ENCODE measurements around the gene EPHA8. TPM values are rescaled to one million over a fixed set of nuclear protein-coding genes. Genes with fewer than 3 reads are reported as not detected.

Gene EPHA8
- total RNA-seq, 2 donors from 2014 or later: 0.05 to 4.1 TPM

- no peaks in the 10 kb centered on the region for H3K36me3 ChIP-seq
- no peak overlapping the region for H3K4me3 ChIP-seq
- no peak for TF ChIP-seq CTCF (IDR thresholded peaks at IDR 0.05)
- TF ChIP-seq POLR2A (IDR thresholded peaks at IDR 0.05): no peak
- TF ChIP-seq POLR2AphosphoS5 (IDR thresholded peaks at IDR 0.05): no peak
- no peaks in the 10 kb centered on the region for H3K4me1 ChIP-seq (replicated peaks)
- DNase-seq (ENCODE audit: low spot score): no peak
- H3K27ac ChIP-seq: no peak overlapping the region
- H3K9me3 ChIP-seq: no peaks in the 10 kb centered on the region
- peaks cover 3% of the 10 kb centered on the region for H3K27me3 ChIP-seq (replicated peaks; ENCODE audit: insufficient read depth)
- intact Hi-C loops (cut with DNase I): no loop called here
- 28% methylated on average over 13 of the region's 13 CpGs for WGBS
These were observed 18.1 kb upstream of the EPHA8 start for GRCh38 chr1:22545141-22545540.

- Histone ChIP-seq H3K4me3 (no peak overlapping the region), H3K27me3 (replicated peaks; ENCODE audit: insufficient read depth) (peaks cover 3% of the 10 kb centered on the region)
These were observed 16.0 kb upstream of the EPHA8 start for GRCh38 chr1:22547186-22547817.

GRCh38 chr1:22547818-22548462 lies 15.3 kb upstream of the EPHA8 start:
- H3K4me1 ChIP-seq (replicated peaks): no peaks in the 10 kb centered on the region
- H3K27ac ChIP-seq: no peak overlapping the region
- WGBS: 14% methylated on average over 12 of the region's 12 CpGs
- no peak for DNase-seq (ENCODE audit: low spot score)
- H3K27me3 ChIP-seq (replicated peaks; ENCODE audit: insufficient read depth): peaks cover 3% of the 10 kb centered on the region
- H3K4me3 ChIP-seq: no peak overlapping the region
- intact Hi-C loops (cut with DNase I): no loop called here
- no peak for TF ChIP-seq POLR2AphosphoS5 (IDR thresholded peaks at IDR 0.05)
- TF ChIP-seq CTCF (IDR thresholded peaks at IDR 0.05): no peak
- no peak for TF ChIP-seq POLR2A (IDR thresholded peaks at IDR 0.05)
- H3K36me3 ChIP-seq: no peaks in the 10 kb centered on the region
- no peaks in the 10 kb centered on the region for H3K9me3 ChIP-seq

More at GRCh38 chr1:22547186-22547817, 16.0 kb upstream of the EPHA8 start:
- no peaks in the 10 kb centered on the region for H3K9me3 ChIP-seq
- no peak overlapping the region for H3K27ac ChIP-seq
- intact Hi-C loops (cut with DNase I): no loop called here
- no peak for DNase-seq (ENCODE audit: low spot score)
- 81% methylated on average over 6 of the region's 6 CpGs for WGBS
- TF ChIP-seq POLR2AphosphoS5 (IDR thresholded peaks at IDR 0.05) (no peak), POLR2A (IDR thresholded peaks at IDR 0.05) (no peak), CTCF (IDR thresholded peaks at IDR 0.05) (no peak)
- H3K4me1 ChIP-seq (replicated peaks): no peaks in the 10 kb centered on the region
- no peaks in the 10 kb centered on the region for H3K36me3 ChIP-seq

GRCh38 chr1:22550021-22550420 lies 13.3 kb upstream of the EPHA8 start:
- no peak for TF ChIP-seq POLR2AphosphoS5 (IDR thresholded peaks at IDR 0.05)
- TF ChIP-seq POLR2A (IDR thresholded peaks at IDR 0.05): no peak
- TF ChIP-seq CTCF (IDR thresholded peaks at IDR 0.05): no peak
- Histone ChIP-seq H3K4me1 (replicated peaks) (no peaks in the 10 kb centered on the region), H3K9me3 (no peaks in the 10 kb centered on the region), H3K27ac (no peak overlapping the region), H3K27me3 (replicated peaks; ENCODE audit: insufficient read depth) (peaks cover 3% of the 10 kb centered on the region), H3K36me3 (no peaks in the 10 kb centered on the region), H3K4me3 (no peak overlapping the region)
- DNase-seq (ENCODE audit: low spot score): no peak
- WGBS: 87% methylated on average over 7 of the region's 11 CpGs
- intact Hi-C loops (cut with DNase I): no loop called here

- H3K9me3 ChIP-seq: no peaks in the 10 kb centered on the region
- 67% methylated on average over 17 of the region's 17 CpGs for WGBS
- H3K36me3 ChIP-seq: no peaks in the 10 kb centered on the region
- intact Hi-C loops (cut with DNase I): no loop called here
- H3K27ac ChIP-seq: no peak overlapping the region
- no peak overlapping the region for H3K4me3 ChIP-seq
- TF ChIP-seq CTCF (IDR thresholded peaks at IDR 0.05): no peak
- no peak for TF ChIP-seq POLR2AphosphoS5 (IDR thresholded peaks at IDR 0.05)
- TF ChIP-seq POLR2A (IDR thresholded peaks at IDR 0.05): no peak
- peaks cover 3% of the 10 kb centered on the region for H3K27me3 ChIP-seq (replicated peaks; ENCODE audit: insufficient read depth)
- no peaks in the 10 kb centered on the region for H3K4me1 ChIP-seq (replicated peaks)
- DNase-seq (ENCODE audit: low spot score): no peak
These were observed 11.7 kb upstream of the EPHA8 start for GRCh38 chr1:22551591-22551990.
